ENCODE data around the gene POLR3K.

POLR3K gene

DNA sequence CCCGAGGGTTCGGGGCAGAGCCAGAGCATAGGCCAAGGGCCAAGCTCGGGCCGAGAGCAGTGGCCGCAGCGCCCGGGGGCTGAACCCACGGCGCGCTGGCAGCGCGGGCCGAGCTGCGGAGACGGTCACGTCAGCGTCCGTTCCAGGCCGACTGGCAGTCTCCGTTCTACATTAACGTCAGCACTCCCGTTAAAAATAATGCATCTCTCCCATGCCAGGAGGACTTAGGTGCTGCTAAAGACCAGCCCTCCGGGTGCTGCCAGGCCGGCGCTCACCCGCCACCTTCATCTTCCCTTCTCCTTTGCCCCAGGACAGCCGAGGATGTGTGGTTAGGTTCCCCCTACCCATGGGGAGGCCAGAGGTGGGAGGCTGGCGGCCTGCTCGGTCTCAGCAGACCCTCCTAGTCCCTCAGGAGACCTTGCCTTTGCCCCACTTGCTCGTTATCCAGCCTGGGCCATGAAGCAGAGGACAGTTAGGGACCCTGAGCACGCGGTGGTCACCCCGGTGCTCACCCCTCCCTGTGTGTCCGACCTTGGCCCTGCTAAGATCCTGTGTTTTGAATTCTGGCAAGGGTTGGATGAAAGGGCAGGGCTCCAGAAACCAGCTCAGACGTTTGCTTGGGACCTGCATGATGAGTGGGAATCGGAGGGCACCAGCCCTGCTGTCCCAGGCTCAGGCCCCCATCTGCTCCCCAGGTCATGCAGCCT is 25.2 kb upstream of the POLR3K start:
- no peak for DNase-seq

GRCh38 chr16:77807-78443 is 24.5 kb upstream of the POLR3K start, which contains the start of gene MPG:
Gene MPG, plus strand, starts transcription at chr16:78225. Its CDS starts 85 bp downstream, at chr16:78310.
- no peak for DNase-seq

- DNase-seq = no peak
Observed at GRCh38 chr16:77273-77806, 23.9 kb upstream of the POLR3K start.

- DNase-seq = no peak
Observed at GRCh38 chr16:76535-77272, 23.3 kb upstream of the POLR3K start.

DNA sequence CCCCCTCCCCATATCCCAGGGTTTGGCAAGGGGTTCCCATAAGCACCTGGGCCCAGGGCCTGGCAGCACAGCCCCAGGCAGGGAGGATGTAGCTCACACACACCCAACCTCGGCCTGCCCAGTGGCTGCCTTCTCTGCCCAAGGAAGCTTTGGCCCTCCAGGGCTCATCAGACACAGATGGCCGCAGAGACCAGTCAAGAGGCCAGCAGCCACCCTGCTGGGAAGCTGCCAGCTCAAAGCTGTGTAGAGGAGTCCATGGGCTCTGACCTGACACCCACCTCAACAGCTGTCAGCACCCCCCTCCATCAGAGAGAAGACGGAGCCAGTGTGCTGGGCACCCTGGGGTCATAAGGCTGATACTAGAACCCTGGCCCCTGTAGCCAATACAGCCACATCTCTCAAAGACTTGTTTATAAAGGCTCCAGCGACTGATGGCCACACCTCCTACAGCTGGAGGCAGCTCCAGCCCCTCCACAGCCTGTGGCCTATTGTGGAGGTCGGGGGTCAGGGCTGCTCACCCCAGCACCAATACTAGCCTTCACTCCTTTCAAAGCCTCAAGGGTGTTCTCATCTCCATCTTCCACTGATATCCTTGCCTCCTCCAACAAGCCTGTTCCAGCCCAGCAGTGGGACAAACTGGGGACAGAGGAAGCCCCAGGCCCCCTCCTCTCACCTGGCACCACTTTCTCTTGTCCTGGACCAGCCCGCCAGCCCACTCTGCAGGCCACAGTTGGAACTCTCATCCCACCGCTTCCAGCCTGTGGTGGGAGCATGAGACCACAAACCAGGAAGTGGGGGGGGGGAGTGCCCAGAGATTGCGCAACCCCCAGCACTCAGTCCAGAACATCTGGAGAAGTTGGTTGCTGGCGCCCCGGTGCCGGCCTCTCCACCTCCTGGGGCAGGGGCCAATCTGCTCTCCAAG is 22.4 kb upstream of the POLR3K start:
- DNase-seq = no peak

- no peak for DNase-seq
Observed at GRCh38 chr16:74747-75334, 21.4 kb upstream of the POLR3K start.

- no peak for DNase-seq
Observed at GRCh38 chr16:74051-74746, 20.8 kb upstream of the POLR3K start.

GRCh38 chr16:72561-73548 is 19.4 kb upstream of the POLR3K start, which contains the start of gene RHBDF1:
Gene RHBDF1, minus strand, starts transcription at chr16:72631. Its CDS starts 7,616 bp downstream, at chr16:65015.
- no peak for DNase-seq

- no peak for DNase-seq
Observed at GRCh38 chr16:71540-72401, 18.4 kb upstream of the POLR3K start.

DNA sequence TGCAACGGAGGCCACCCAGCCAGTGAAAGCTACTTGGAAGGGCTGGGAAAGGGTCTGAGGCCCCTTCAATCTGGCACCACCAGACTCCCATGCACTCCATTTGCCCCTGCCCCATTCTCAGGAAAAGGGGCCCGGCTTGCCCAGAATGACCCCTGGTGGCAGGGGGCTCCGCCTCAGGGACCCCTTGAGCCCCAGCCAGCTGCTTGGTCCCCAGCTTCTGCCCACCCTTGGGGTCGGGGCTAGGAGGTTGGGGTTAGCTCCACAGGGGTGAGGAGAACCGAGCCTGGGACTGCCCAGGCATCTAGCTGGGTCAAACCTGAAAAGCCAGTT is 17.8 kb upstream of the POLR3K start:
- DNase-seq = no peak

- no peak for DNase-seq
Observed at GRCh38 chr16:69181-69580, 15.8 kb upstream of the POLR3K start.

GRCh38 chr16:67884-68789 is 14.7 kb upstream of the POLR3K start:
- DNase-seq = no peak

DNA sequence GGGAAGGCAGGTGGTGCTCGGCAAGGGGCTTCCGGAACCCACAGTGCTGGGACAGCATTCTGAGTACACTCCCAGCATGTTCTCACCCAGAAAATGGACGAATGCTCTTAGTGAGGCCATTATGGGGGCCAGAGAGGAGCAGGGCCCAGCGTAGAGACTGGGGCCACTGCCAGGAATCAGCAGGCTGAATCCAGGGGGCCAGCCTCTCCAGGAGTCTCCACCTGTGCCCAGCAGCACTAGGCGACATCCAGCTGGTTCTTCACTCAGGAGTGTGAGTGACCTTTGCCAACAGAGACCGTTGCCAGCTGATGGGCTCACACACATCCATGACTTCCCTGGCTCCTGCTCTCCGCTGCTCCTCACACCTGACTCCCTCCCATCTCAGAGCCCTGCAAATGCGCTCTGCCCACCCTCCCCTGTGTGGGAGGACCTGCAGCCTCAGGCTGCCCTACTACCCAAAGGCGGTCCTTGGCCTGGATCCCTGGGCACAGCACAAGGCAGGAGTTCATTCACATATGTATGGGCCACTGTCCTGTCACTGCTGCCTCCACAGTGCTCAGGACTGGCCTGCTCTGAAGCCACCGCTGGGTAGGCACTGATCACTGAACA is 13.9 kb upstream of the POLR3K start:
- DNase-seq = no peak

- no peak for DNase-seq
Observed at GRCh38 chr16:66309-67182, 13.1 kb upstream of the POLR3K start.

DNA sequence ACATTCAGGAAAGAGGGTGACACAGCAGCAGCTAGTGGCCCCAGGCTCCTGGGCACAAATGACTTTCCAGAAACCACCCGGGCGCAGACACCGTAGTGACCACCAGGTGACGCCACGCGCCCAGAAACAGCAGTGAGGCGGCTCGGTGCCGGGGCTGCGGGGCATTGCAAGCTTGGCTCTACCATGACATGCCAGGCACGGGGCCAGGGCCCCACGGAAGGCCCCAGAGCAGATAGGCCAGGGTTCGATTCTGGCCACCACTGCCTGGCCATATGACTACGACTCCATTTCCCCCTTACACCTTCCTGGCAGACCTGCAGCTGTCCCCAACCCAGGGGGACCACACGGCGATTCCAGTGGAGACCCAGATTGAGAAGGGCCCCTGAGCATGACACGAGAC is 12.3 kb upstream of the POLR3K start:
- no peak for DNase-seq

DNA sequence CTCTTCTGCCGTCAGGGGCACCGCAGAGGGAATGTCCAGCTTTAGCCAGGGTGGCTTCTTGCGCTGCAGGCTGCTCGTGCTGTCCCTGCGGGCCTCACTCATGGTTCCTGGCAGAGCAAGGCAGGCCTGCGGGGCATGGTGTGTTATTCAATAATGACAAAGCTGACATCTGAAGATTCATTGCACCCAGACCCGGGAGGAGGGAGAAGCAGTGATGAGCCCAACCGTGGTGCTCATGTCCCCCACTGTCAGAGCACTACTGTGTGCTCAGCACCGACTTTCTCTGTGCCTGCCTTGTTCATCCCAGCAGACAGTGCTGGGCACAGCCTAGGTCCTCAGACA is 11.5 kb upstream of the POLR3K start:
- DNase-seq = no peak

All from NCI-H1048 (cell line).